ENCODE data around the gene LIME1. TPM values are rescaled to one million over a fixed set of nuclear protein-coding genes. Genes with fewer than 3 reads are reported as not detected.

The LIME1 gene
- total RNA-seq, 1 donor from 2014 or later = 13.7 TPM

DNA sequence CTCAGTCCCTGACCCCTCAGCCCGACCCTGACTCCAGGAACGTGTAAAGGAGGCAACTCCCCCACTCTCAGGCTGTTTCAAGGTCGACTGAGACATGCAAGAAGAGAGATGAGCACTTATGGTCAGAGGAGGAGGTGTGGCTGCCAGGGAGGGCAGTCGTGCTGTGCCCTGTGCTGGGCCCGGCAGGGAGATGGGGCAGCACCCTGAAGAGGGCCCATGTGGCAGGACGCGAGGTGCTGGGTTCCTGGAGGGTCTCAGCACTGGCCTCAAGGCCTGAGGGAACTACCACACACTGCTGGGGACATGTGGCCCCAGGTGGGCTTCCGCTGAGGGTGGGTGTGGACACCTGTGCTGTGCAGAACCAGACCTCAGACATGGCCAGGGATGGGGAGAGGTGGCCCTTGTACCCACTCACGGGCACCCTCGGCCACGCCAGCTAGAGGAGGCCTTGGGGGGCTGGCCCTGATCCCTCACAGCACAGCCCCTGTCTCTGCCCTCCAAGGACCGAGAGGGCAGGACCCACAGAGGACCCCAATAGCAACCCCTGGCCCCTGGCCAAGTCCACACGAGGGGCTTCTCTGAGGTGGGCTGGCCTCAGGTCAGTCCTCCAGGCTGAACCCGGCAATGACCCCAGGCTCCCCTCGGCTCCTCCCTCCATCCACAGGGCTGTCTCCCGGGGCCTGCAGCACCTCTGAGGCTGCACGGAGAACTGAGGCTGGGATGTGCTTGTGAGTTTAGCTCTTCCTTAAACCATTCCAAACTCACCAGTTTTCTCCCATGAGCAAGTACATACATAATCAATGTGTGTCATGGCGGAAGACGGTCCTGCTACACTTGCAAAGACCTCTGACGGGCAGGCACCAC lies 11.8 kb downstream of the LIME1 start:
- DNase-seq (ENCODE audit: extremely low read depth, low read depth, low spot score) = no peak

DNA sequence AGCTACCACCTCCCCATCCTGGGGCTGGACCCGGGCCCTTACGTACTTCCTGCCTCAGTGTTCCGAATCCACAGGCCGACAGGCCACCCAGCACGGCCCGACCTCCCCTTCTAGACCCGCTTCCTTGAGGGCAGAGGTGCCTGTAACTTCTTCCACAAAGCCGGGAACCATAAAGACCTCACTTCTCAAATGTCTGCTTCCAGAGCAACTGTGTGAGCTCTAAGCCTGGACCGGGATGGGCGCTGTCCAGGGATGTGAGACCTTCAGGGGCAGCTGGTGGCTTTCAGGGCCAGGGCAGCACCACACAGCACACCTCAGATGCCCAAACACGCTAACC lies 12.4 kb downstream of the LIME1 start:
- no peak for DNase-seq (ENCODE audit: extremely low read depth, low read depth, low spot score)

DNA sequence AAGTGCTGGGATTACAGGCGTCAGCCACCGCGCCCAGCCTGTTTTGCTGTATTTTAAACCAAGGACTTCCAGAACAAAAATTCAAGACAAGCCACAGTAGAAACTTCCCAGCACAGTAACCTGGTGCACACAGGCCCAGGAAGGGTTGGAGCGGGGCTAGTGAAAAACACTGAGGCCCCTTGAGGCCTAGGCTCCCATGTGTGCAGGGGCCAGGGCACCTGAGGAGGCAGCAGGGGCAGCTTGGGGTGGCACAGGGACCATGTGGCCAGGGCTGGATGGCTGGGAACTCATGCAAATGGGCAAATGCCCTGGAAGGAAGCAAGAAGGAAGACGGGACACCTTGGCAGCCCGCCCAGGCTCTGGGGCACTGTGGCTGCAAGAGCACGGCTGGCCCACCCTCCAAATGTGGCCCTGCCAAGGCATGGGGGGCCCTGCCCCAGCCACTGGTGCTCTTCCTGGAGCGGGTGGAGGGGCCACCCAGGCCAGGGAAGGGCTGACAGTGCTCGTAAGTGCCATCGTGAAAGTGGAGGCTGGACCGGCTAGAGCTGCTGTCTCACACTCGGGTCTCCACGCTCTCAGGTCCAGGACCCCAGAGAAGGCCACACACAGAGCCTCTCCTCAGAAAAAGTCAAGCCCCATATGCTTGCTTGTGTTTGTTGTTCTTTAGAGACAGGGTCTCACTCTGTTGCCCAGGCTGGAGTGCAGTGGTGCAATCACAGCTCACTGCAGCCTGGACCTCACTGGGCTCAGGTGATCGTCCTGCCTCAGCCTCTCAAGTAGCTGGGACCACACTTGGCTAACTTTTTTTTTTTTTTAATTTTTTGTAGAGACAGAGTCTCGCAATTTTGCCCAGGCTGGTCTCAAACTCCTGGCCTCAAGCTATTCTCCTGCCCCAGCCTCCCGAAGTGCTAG lies 13.4 kb downstream of the LIME1 start:
- DNase-seq (ENCODE audit: extremely low read depth, low read depth, low spot score) = no peak

DNA sequence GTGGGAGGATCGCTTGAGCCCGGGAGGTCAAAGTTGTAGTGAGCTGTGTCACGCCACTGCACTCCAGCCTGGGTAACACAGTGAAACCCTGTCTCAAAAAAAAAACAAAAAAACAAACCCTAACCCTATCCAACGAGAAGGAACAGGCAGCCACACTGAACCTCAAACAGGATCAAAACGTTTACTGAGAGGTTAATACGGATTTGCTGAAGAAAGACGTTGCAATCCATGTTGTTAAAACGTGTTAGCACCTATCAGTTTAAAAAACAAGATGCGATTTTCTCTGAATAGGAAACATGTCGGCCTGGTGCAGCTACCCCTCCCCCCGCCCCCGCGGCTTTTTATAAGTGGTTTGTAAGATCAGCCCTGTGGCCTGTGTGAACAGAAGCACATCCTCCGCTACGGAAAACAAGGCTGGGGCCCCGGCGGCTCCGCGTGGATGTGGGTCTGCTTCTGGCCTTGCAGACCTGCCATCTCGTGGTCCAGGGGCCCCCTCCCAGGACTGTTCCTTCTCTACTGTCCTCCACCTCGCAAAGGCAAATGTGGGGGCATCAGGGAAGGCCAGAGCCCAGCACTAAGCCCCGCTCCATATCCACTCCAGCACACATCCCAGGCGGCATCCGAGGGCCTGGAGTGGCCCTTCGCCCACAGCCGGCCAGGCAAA lies 14.5 kb downstream of the LIME1 start:
- no peak for DNase-seq (ENCODE audit: extremely low read depth, low read depth, low spot score)

DNA sequence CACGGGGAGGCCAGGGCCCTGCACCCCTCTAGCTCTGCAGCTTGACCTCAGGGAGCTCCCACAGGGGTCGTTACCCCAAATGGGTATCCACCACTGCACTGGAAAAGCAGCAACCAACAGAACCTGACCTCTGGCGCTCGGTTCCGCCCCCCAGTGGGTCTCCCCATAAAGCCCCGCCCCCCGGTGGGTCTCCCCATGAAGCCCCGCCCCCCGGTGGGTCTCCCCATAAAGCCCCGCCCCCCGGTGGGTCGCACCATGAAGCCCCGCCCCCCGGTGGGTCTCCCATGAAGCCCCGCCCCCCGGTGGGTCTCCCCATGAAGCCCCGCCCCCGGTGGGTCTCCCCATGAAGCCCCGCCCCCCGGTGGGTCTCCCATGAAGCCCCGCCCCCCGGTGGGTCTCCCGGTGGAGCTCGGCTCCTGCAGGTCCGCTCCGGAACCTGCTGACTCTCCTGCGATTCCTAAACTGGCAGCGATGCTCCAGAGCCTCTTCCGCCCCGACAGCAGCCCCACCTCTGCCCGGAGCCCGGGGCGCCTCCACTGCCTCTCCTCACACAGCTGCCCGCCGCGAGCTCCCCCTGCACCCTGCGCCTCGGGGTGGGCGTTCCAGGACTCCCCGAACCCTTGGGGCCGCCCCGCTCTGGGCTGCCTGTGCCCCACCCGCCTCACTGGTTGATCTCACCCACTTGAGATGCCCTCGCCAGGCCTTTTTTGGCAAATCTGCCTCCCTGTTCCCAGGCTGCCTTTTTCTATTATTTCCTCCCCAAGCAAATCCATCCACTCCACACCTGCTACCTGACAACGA lies 15.2 kb downstream of the LIME1 start:
- DNase-seq (ENCODE audit: extremely low read depth, low read depth, low spot score) = no peak

DNA sequence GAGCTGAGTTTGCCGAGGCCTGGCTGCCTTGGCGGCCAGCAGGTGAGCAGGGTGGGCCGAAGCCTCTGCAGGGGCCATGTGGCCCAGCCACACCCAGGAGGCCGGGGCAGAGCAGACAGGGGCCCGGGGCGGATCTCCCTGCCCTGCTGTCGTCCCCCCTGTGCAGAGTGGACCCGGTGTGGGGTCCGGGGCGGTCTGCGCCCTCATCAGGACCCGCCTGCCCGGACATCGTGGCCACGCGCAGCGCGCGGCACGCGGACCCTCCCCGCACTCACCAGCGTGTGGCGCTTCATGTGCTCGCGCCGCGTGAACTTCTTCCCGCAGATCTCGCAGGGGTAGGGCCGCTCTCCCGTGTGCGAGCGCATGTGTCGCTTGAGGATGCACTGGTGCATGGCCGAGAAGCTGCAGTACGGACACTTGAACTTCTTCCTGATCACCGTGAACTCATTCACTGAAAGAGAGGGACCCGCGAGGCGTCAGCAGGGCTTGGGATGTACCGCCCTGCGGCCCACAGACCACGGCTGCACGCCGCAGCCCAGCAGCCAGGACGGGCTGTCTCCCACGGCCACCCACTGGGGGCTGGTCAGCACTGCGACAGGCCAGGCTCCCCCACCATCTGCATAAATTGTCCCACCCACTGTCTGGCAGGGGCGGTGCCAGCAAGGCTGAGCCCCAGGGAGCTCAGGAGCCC lies 16.1 kb downstream of the LIME1 start:
- no peak for DNase-seq (ENCODE audit: extremely low read depth, low read depth, low spot score)

DNA sequence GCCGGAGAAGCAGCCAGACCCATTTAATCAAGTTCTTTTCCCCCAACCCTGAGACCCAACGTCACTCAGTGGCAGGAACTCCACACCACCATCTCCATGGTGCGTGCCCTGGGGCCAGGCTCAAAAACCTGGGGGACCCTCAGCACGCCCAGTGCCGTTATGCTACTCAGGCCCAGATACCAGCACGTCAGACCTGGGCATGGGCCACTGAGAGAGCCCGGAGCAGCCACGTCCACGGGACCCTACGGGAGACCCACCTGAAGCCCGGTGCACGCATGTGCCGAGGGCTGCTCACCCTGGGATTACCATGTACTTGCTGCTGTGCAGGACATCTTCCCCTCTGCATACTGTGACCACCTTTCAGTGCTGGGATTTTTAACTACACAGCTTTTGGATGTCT lies 16.9 kb downstream of the LIME1 start:
- DNase-seq (ENCODE audit: extremely low read depth, low read depth, low spot score) = no peak

DNA sequence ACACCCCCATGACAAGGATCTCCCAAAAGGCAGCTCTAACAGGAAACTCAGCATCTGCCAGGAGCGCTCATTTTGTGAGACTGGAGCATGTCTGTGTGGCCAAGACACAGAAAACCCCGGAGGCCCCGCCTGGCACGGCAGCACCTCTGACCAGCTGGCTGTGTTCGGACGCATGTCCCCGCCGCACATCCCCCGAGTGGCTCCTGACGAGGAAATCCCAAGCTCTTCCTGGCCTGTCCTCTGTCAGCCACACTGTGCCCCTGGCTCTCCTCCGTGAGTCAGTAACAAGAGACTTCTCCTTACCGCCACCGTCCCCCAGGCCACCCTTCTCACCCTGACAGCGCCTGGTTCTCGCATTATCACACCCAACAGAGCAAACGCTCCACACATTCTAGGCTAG lies 17.5 kb downstream of the LIME1 start:
- DNase-seq (ENCODE audit: extremely low read depth, low read depth, low spot score) = no peak

DNA sequence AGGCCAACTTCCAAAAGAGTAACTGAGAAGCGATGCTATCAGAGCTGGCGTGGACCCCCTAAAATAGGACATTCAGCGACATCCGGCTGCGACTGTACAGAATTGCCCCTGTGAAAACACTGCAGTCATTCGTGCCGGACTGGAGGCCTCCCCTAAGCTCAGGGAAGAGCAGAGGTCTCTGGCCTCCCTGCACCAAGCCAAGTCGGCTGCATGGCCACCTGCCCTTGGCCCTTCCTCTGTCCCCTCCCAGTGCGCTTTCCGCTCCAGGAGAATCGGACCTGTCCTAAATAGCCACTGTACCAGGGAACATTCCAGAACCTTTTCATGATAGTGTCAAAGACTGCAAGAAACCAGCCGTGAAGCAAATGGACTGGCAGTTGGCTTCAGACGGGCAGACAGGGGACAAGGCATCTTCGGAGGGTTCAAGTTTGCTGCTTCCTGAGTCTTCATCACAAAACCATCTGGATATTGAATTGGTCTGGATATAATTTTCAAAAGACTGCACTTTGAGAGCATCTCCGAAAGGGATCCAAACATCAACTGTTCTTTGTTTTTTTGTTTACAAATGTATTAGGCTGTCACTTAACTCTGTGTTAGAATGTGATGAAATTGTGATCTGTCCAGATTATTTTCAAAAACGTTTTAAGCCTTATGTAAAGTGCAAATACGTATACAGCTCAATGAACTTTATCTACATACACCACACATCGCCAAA lies 19.6 kb downstream of the LIME1 start:
- no peak for DNase-seq (ENCODE audit: extremely low read depth, low read depth, low spot score)

DNA sequence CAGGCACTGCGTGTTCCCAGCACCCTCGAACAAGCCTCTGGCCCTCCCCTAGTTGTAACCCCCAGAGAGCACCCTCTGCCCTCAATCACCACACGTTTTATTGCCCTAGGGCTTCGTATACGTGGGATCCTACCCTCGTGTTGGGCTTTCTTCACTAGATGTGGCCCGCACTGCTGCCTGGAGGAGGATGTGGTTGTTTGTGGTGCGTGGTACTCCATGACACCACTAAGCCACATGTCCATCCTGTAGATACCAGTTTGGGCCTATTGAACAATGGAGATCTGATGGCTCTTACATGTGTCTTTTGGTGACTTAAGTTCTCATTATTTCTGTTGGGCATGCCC lies 20.2 kb downstream of the LIME1 start:
- no peak for DNase-seq (ENCODE audit: extremely low read depth, low read depth, low spot score)

DNA sequence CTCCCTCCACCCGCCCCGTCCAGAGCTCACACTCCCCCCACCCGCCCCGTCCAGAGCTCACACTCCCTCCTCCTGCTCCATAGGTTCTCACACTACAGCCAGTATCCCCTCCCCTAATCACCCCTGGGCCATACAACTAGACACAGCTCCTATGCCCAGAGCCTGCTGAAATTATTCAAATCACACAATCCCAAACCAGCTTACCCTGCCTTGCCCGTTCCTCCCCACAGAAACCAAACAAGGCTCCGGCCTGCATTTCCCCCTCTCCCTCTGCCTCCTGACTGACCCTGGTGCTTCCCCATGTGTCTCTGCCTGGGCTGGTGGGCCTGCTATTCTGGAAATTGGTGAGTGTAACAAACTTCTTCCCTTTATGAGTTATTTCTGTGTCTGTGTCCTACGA lies 21.7 kb downstream of the LIME1 start:
- no peak for DNase-seq (ENCODE audit: extremely low read depth, low read depth, low spot score)

DNA sequence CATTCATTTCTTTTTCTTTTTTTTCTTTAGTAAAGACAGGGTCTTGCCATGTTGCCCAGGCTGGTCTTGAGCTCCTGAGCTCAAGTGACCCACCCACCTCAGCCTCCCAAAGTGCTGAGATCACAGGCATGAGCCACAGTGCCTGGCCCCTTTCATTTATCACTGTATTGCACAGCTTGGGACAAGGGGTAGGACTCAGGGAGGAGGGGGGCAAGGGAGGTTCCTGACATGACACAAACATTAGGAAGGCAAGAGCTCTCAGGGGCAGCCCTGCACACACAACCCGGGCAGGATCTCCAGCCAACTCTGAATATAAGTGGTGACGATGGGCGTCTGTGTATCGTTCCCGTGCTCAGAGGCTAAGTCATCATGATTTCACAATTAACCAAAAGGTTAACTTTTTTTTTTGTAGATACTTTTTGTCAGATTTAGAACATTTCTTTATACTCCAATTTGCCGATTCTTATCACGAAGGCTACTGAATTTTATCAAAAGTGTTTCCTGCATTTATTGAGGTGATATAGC lies 23.0 kb downstream of the LIME1 start:
- no peak for DNase-seq (ENCODE audit: extremely low read depth, low read depth, low spot score)

DNA sequence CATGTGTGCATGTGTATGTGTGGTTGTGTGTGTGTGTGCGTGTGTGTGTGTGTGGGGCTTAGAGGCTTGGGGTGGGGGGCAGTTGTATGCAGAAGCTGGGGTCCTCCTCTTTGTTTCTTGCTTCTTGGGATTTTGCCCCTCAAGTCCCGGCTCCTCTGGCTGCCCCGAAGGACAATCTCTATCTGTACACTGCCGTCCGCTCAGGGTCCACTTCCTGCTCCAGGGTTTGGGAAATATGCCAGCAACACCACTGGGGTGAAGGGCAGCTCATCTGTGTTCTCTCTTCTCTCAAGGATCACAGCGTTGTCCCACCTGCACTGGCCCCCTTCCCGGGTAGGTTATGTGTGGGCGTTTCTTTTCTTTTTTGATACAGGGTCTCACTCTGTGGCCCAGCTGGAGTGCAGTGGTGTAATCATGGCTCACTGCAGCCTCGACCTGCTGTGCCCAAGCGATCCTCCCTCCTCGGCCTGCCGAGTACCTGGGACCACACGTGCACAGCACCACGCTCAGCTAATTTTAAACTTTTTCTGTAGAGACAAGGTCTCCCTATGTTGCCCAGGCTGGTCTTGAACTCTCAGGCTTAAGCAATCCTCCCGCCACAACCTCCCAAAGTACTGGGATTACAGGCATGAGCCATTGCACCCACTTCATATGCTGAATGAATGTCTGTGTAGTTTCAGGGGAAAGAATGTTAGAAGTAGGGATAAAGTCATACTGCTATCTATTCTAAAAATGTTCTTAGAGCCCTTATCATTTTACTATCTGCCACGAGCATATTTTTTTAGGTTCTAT lies 28.8 kb downstream of the LIME1 start:
- DNase-seq (ENCODE audit: extremely low read depth, low read depth, low spot score) = no peak

DNA sequence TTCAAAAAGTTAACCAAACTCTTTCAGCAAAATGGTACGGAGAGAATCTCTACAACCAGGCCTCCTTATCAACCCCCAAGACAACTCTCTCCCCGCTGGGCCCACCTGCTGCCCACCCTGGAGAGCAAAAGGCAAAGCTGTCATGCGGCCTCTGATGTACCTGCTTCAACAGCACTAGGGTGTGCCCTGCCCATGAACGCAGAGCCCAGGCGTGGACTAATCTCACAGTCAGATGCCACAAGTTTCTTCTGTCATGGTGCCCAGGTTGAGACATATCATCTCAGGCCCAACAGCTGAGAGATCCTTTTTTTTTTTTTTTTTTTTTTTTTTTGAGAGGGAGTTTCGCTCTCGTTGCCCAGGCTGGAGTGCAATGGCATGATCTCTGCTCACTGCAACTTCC lies 29.4 kb downstream of the LIME1 start:
- no peak for DNase-seq (ENCODE audit: extremely low read depth, low read depth, low spot score)

DNA sequence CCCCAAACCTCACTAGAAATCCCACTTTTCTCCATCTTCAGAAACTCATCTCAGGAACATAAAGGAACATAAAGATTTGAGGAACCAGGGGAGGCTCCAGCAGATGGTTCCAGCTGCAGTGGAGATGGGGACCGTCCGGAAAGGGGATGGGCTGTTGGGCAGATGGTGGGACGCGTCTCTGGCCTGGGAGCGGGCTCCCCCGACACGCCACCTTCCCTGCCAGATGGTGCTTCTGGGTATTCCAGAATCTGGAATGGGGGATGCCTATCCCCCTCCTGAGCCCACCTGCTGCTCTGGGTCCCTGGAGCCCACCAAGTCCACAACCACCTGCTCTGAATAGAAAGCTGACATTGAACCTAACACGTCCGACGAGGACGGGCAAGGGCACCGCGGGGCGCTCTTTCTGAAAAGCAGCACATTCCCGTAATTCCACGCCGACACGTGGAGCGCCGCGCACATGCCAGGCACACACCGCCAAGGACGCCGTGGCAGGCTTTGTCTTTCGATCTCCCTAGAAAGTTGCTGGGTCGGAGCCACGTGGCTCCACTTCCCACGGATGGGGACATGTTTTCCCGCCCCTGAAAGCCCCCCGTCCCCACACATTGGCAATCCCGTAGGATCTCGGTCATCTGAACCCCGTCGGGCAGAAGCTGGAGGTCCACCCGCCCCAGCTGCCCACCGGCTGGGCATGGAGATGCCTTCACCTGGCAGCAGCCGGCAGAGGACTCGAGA lies 30.4 kb downstream of the LIME1 start:
- DNase-seq (ENCODE audit: extremely low read depth, low read depth, low spot score) = no peak

DNA sequence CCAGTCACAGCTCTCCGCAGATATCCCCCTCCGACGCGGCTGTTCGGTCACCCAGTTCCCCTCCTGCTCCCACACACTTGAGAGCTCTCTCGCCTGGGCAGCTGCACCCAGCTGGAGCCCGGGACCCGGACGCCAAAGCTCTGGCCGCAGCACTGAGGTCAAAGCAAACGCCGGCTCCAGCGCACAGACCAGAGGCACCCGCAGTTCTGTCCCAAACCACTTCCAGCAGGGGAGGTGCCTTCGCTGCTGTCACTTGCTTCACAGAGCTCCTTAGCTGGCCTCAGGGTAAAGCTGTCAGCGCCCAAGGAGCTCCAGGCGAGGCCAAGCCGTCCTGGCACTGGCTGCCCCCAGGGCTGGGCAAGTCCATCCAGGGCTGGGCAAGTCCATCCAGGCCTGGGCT lies 31.0 kb downstream of the LIME1 start:
- DNase-seq (ENCODE audit: extremely low read depth, low read depth, low spot score) = no peak

DNA sequence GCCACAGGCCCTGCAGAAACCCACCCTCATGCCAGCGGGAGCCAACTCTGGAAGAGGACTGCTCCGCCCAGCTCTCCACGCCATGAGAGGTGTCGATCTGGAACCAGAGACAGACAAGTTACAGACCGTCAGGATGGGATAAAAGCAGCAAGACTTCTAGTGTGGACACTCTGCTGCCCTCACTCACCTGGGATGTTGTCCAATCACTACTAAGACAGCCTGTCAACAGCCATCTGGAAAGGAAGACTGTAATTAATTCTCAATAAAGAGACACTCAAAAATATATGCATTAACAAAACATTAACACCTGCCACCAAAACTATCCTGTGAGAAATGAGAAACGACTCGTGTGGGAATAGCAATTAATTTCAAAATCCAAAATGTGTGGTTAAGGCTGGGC lies 31.4 kb downstream of the LIME1 start:
- no peak for DNase-seq (ENCODE audit: extremely low read depth, low read depth, low spot score)

Data from glomerular endothelial cell (primary cell).